Adrenal gland (tissue), 5 donors: Measurements from ENCODE around the gene MALRD1.

Source experiments
- POLR2A ChIP-seq, 2 donors: fragments of 450-650 bp; IDR thresholded peaks; one replicate each; pipeline ENCODE4 v1.6.1; 2017; ENCODE audit warnings: antibody characterized with exemption in 2 of 2, mild to moderate bottlenecking in 2 of 2, moderate library complexity in 1 of 2
- TF ChIP-seq, protein P1 (sequence below), 6 experiments: fragments of 450-650 bp in 4 of 6; fragments of 200-600 bp in 2 of 6; sonication (generic) in 1 of 6; IDR thresholded peaks; 1 replicate in 5 of 6; 2 replicates in 1 of 6; pipeline versions ENCODE4 v1.5.1 to v1.8.0; 2016 to 2021; ENCODE audit warnings: antibody characterized with exemption in 6 of 6, mild to moderate bottlenecking in 2 of 6, moderate library complexity in 1 of 6
- donor health status: DM: no; HTN: no; CAD: no.

DNA sequence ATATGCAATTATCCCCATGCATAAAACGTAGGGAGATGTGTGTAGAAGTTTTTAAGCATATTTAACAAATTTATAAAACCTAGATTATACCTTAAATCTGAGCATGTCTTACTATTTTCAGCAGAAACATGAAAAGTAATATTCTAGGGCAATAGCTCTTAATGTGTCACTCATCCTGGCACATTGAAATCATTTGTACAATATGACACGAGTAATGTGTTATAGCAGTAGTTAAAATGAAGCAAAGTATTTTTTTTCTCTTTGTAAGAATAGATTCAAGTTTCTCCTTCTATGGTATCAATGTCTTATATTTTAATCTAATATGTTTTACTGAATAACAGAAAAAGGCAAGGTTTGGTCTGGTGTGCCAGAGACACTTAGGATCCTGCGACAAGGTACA, 492.7 kb downstream of the MALRD1 start:
- TF ChIP-seq, protein P1, sequence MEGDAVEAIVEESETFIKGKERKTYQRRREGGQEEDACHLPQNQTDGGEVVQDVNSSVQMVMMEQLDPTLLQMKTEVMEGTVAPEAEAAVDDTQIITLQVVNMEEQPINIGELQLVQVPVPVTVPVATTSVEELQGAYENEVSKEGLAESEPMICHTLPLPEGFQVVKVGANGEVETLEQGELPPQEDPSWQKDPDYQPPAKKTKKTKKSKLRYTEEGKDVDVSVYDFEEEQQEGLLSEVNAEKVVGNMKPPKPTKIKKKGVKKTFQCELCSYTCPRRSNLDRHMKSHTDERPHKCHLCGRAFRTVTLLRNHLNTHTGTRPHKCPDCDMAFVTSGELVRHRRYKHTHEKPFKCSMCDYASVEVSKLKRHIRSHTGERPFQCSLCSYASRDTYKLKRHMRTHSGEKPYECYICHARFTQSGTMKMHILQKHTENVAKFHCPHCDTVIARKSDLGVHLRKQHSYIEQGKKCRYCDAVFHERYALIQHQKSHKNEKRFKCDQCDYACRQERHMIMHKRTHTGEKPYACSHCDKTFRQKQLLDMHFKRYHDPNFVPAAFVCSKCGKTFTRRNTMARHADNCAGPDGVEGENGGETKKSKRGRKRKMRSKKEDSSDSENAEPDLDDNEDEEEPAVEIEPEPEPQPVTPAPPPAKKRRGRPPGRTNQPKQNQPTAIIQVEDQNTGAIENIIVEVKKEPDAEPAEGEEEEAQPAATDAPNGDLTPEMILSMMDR (IDR thresholded peaks at IDR 0.05): no peak
- TF ChIP-seq POLR2A (IDR thresholded peaks at IDR 0.05): no peak
